ENCODE measurements around the gene SELE. TPM values are rescaled to one million over a fixed set of nuclear protein-coding genes. Genes with fewer than 3 reads are reported as not detected.

SELE gene
- total RNA-seq, 1 donor from 2014 or later: 9.0 TPM

DNA sequence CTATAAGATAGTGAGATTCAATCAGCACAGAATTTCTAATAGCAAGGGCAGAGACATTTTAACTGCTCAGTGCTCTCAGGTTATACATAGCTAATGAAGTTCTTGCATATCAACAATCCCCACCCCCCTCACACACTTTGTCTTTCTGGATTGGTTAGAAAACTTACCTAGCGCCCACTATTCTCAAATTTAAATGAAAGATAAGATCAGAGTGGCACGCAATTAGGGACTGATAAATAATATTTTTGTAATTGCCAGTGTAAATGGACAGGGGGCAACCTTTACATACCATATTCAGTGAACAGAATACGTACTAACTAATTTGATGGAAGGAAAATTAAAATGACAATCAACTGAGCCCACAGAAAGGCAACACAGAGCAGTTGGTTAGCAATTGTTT lies 34.2 kb downstream of the SELE start:
- TF ChIP-seq, protein P1, sequence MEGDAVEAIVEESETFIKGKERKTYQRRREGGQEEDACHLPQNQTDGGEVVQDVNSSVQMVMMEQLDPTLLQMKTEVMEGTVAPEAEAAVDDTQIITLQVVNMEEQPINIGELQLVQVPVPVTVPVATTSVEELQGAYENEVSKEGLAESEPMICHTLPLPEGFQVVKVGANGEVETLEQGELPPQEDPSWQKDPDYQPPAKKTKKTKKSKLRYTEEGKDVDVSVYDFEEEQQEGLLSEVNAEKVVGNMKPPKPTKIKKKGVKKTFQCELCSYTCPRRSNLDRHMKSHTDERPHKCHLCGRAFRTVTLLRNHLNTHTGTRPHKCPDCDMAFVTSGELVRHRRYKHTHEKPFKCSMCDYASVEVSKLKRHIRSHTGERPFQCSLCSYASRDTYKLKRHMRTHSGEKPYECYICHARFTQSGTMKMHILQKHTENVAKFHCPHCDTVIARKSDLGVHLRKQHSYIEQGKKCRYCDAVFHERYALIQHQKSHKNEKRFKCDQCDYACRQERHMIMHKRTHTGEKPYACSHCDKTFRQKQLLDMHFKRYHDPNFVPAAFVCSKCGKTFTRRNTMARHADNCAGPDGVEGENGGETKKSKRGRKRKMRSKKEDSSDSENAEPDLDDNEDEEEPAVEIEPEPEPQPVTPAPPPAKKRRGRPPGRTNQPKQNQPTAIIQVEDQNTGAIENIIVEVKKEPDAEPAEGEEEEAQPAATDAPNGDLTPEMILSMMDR (IDR thresholded peaks at IDR 0.05): no peak
- intact Hi-C loops (cut with DNase I): no loop called here
- Histone ChIP-seq H3K27me3 (no peaks in the 10 kb centered on the region), H3K4me3 (no peak overlapping the region), H3K36me3 (no peaks in the 10 kb centered on the region), H3K4me1 (no peaks in the 10 kb centered on the region), H3K9me3 (no peaks in the 10 kb centered on the region), H3K27ac (no peak overlapping the region)
- DNase-seq (ENCODE audit: low spot score in 2 of 2): no peak

DNA sequence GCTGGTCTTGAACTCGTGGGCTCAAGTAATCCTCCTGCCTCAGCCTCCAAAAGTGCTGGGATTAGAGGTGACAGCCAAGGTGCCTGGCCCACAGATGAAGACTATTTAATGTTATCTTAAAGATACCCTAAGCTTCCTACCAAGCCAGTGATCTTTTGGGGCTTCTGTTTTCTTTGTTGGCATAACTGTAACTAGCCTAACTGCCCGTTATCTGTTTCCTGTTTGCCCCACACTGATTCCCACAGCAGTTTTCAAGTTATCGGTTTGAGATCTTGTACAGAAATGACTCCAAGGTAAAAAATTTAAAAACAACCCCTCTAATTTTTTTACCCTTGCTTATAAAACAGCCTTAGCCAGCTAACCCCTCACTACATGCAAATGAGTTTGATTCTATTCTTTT lies 34.9 kb downstream of the SELE start:
- DNase-seq (ENCODE audit: low spot score in 2 of 2): no peak
- H3K4me3 ChIP-seq: no peak overlapping the region
- H3K36me3 ChIP-seq: no peaks in the 10 kb centered on the region
- no peaks in the 10 kb centered on the region for H3K9me3 ChIP-seq
- no peaks in the 10 kb centered on the region for H3K4me1 ChIP-seq
- no peaks in the 10 kb centered on the region for H3K27me3 ChIP-seq
- intact Hi-C loops (cut with DNase I): no loop called here
- no peak overlapping the region for H3K27ac ChIP-seq
- TF ChIP-seq, protein P1 (IDR thresholded peaks at IDR 0.05): no peak

DNA sequence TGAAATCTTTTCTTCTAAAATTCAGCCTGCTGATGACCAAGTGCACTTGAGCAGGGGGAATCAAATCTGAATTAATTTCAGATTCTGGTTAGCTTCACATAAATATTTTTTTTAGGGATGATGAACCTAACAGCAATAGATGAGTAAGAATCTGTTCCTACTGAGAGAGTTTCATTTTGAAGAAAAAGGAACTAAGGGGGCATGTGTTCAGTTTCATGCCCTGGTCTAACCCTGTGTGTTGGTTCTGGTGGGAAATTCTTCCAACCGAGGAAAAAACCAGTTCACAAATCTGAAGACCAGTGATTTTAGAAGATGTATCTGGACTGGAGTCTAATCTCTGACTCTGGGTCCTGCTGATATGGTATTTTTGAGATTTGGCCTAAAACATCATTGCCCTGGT lies 36.1 kb downstream of the SELE start:
- H3K27me3 ChIP-seq: no peaks in the 10 kb centered on the region
- no peak overlapping the region for H3K4me3 ChIP-seq
- TF ChIP-seq, protein P1 (IDR thresholded peaks at IDR 0.05): no peak
- H3K4me1 ChIP-seq: no peaks in the 10 kb centered on the region
- intact Hi-C loops (cut with DNase I): no loop called here
- H3K9me3 ChIP-seq: no peaks in the 10 kb centered on the region
- DNase-seq (ENCODE audit: low spot score in 2 of 2): no peak
- H3K27ac ChIP-seq: no peak overlapping the region
- no peaks in the 10 kb centered on the region for H3K36me3 ChIP-seq

DNA sequence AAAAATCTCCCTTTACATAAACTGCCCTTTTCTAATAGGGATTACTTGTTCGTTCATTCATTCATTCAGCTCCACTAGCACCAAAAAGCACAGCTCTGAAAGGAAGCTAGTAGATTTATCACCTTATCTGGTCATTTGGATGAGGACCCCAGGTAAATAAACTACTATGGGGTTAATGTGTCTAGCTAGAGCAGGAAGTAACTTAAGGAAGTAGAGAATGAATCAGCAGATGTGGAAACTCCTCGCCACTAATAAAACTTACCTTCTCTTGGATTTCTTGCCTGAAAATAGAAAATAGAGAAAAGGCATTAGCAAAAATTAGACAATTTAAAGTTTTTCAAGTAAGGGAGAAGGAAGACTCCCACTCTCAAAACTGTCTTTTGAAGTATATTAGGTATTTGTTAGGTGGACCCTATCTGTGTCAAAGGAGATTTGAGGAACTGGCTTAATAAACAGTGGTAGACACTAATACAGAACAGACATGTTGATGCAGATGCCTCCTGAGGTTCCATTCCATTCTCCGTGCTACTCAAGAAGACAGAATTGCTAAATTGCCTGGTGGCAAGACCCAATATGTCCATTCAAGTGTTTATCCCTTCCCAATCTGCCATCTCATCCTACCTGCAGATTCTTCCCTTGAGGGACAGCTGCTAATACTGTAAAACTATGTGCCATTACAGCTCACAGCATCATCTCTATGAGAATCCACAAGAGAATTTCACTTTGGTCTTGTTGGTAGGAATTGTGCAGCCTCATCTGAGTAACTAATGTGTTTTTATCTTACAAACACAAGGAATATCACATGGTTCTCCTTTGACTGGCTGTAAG lies 37.4 kb downstream of the SELE start:
- Histone ChIP-seq H3K4me3 (no peak overlapping the region), H3K9me3 (no peaks in the 10 kb centered on the region), H3K36me3 (no peaks in the 10 kb centered on the region), H3K27ac (no peak overlapping the region), H3K27me3 (no peaks in the 10 kb centered on the region), H3K4me1 (no peaks in the 10 kb centered on the region)
- no peak for DNase-seq (ENCODE audit: low spot score in 2 of 2)
- intact Hi-C loops (cut with DNase I): no loop called here
- TF ChIP-seq, protein P1 (IDR thresholded peaks at IDR 0.05): no peak

DNA sequence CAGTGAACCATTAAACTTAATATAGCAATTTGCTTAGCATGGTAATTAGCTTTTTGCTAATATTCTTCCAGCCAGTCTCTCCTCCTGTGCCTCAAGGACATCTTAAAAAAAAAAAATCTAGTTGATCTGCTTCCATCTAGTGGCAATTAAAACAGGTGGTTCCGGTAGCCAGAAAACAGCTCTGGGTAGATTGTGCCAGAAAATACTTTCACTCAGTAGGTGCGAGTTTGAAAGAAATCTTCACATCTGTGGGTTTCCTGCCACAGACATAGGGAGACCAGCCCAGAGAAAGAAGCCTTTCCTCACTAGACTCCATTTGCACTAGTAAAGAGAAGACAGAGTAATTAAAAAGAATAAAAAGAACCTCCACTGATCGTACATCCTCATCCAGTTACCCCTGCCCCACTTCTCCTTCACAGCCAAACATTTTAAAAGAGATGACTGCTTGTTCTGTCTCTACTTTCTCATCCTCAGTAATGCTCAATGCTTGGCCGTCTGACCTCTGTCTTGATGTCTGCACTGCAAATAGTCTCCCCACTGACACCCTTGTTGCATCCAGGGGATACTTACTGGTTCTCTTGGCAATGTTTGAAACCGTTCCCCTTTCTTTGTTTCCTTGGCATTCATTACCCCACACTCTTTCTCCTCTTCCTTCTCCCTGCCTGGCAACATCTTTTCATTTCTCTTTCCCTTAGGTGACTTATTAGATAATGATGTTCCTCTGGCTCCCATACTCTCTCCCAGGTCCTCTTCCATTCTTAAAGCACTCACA lies 39.4 kb downstream of the SELE start:
- Histone ChIP-seq H3K9me3 (no peaks in the 10 kb centered on the region), H3K27ac (no peak overlapping the region), H3K27me3 (no peaks in the 10 kb centered on the region), H3K4me1 (no peaks in the 10 kb centered on the region), H3K4me3 (no peak overlapping the region), H3K36me3 (no peaks in the 10 kb centered on the region)
- TF ChIP-seq, protein P1 (IDR thresholded peaks at IDR 0.05): no peak
- no peak for DNase-seq (ENCODE audit: low spot score in 2 of 2)
- intact Hi-C loops (cut with DNase I): no loop called here

Data from ascending aorta (tissue), 2 donors.